HG02852 (cell line): ENCODE measurements around the gene POP4.
"Not testable (repeated sequence)": the region's sequence is repeated elsewhere in the genome, so short reads cannot be mapped to it uniquely, and the experiment has no call there.

ENCODE experiments used
- ATAC-seq: cut with Tn5 transposase; IDR thresholded peaks from one replicate; pipeline ENCODE4 v1.9.1; 2021; ENCODE audit warnings: mild to moderate bottlenecking, moderate library complexity; ENCODE audit not compliant: unreplicated experiment

The POP4 gene

GRCh38 chr19:29605653-29606419 is at the start of gene POP4:
Gene POP4 (plus strand): TSS chr19:29606283. CDS start chr19:29606319, 36 bp downstream.
- peak; percentile 62 for ATAC-seq

GRCh38 chr19:29559110-29559509 is 47.0 kb upstream of the POP4 start:
- ATAC-seq, result not testable (repeated sequence)

- ATAC-seq, result no peak
Measured at GRCh38 chr19:29559743-29560142, 46.3 kb upstream of the POP4 start.

GRCh38 chr19:29560313-29561075 is 45.6 kb upstream of the POP4 start:
- no peak for ATAC-seq

GRCh38 chr19:29561601-29562000 is 44.5 kb upstream of the POP4 start:
- no peak for ATAC-seq

- ATAC-seq, result no peak
Measured at GRCh38 chr19:29562299-29563297, 43.5 kb upstream of the POP4 start.

- no peak for ATAC-seq
Measured at GRCh38 chr19:29563486-29564101, 42.5 kb upstream of the POP4 start.

GRCh38 chr19:29564574-29565005 is 41.5 kb upstream of the POP4 start:
- no peak for ATAC-seq

GRCh38 chr19:29565171-29565570 is 40.9 kb upstream of the POP4 start:
- ATAC-seq, result no peak

GRCh38 chr19:29566496-29567054 is 39.5 kb upstream of the POP4 start:
- no peak for ATAC-seq

- no peak for ATAC-seq
Measured at GRCh38 chr19:29567366-29567915, 38.6 kb upstream of the POP4 start.

- ATAC-seq, result no peak
Measured at GRCh38 chr19:29568036-29569025, 37.8 kb upstream of the POP4 start.

- ATAC-seq, result no peak
Measured at GRCh38 chr19:29569038-29569911, 36.8 kb upstream of the POP4 start.

- no peak for ATAC-seq
Measured at GRCh38 chr19:29571181-29571580, 34.9 kb upstream of the POP4 start.

GRCh38 chr19:29573486-29573885 is 32.6 kb upstream of the POP4 start:
- no peak for ATAC-seq

GRCh38 chr19:29574510-29574909 is 31.6 kb upstream of the POP4 start:
- ATAC-seq, result no peak

GRCh38 chr19:29576046-29576606 is 30.0 kb upstream of the POP4 start:
- no peak for ATAC-seq
